Measurements from ENCODE around the gene WDR54.

Gene WDR54

GRCh38 chr2:74457129-74457548 lies 35.6 kb downstream of the WDR54 start (continued):
- TF ChIP-seq PRDM6 (tag by site-specific recombination; IDR thresholded peaks at IDR 0.05) (no peak), SP3 (tag by site-specific recombination; IDR thresholded peaks at IDR 0.05) (peak; percentile 47; the same call in 1 of the 2 replicates), ZNF777 (tag by site-specific recombination; IDR thresholded peaks at IDR 0.05; ENCODE audit: borderline replicate concordance) (no peak), ZNF350 (tag by site-specific recombination; IDR thresholded peaks at IDR 0.05) (no peak), REST (tag by site-specific recombination; IDR thresholded peaks at IDR 0.05) (no peak)

GRCh38 chr2:74457549-74458131 lies 36.1 kb downstream of the WDR54 start:
- peaks cover 0 to 28% of the 10 kb centered on the region in 2 experiments; a peak in 1 of 3 replicates for H3K36me3 ChIP-seq (ENCODE audit: control insufficient read depth in 2 of 2, insufficient read depth in 1 of 2, low read length in 2 of 2)
- H3K9me3 ChIP-seq (ENCODE audit: control insufficient read depth, insufficient read depth, low read depth, low read length), result no peaks in the 10 kb centered on the region
- H3K27ac ChIP-seq (ENCODE audit: extremely low read depth, low read depth, low read length), result peak overlapping the region; percentile 96
- H3K4me3 ChIP-seq (ENCODE audit: low read depth, low read length), result peak overlapping the region; percentile 60
- ChIA-PET POLR2A (interaction anchor here (0.7 to 3.8 kb wide), 22 partner anchors 9 to 279 kb away, joined by 3 to 44 read pairs (median 6); partner anchors contain the start of genes AUP1, C2orf81, CCDC142 and HTRA2), CTCF (interaction anchor here (0.6 to 1.5 kb wide), 3 partner anchors 13 to 122 kb away, joined by 3 to 6 read pairs (median 3); no protein-coding TSS in a partner anchor)
- peaks cover 5% of the 10 kb centered on the region for H3K4me1 ChIP-seq (ENCODE audit: control insufficient read depth, insufficient read depth, low read length)
- TF ChIP-seq ZNF223 (tag by site-specific recombination; IDR thresholded peaks at IDR 0.05), result no peak
- TF ChIP-seq ZNF292 (tag by site-specific recombination; IDR thresholded peaks at IDR 0.05; ENCODE audit: borderline replicate concordance, low read depth), result no peak
- no peak for TF ChIP-seq ZNF239 (tag by site-specific recombination; IDR thresholded peaks at IDR 0.05)
- peak; percentile 72; the same call in 1 of the 2 replicates for TF ChIP-seq ZNF2 (tag by site-specific recombination; IDR thresholded peaks at IDR 0.05)
- no peak for TF ChIP-seq GFI1B (tag by site-specific recombination; IDR thresholded peaks at IDR 0.05)
- TF ChIP-seq TCF7L2 (IDR thresholded peaks at IDR 0.05; ENCODE audit: borderline replicate concordance, low read depth, low read length), result no peak
- no peak for TF ChIP-seq ZNF391 (tag by site-specific recombination; IDR thresholded peaks at IDR 0.05; ENCODE audit: borderline replicate concordance, low read depth)
- TF ChIP-seq ZNF629 (tag by site-specific recombination; IDR thresholded peaks at IDR 0.05), result peak; percentile 94; the same call in 1 of the 2 replicates
- no peak; the same call in 1 of the 2 replicates for TF ChIP-seq ZNF221 (tag by site-specific recombination; IDR thresholded peaks at IDR 0.05; ENCODE audit: borderline replicate concordance)
- TF ChIP-seq SP7 (tag by site-specific recombination; IDR thresholded peaks at IDR 0.05), result peak; percentile 66
- TF ChIP-seq ZSCAN4 (tag by site-specific recombination; IDR thresholded peaks at IDR 0.05), result no peak
- TF ChIP-seq PATZ1 (tag by site-specific recombination; IDR thresholded peaks at IDR 0.05), result peak; percentile 91
- TF ChIP-seq ZNF580 (tag by site-specific recombination; IDR thresholded peaks at IDR 0.05), result no peak
- peak; percentile 89 for TF ChIP-seq GLIS2 (tag by site-specific recombination; IDR thresholded peaks at IDR 0.05)
- TF ChIP-seq ZNF658 (tag by site-specific recombination; IDR thresholded peaks at IDR 0.05), result no peak
- TF ChIP-seq ZNF514 (tag by site-specific recombination; IDR thresholded peaks at IDR 0.05), result no peak
- no peak for TF ChIP-seq ZNF785 (tag by site-specific recombination; IDR thresholded peaks at IDR 0.05)
- no peak for TF ChIP-seq ZNF777 (tag by site-specific recombination; IDR thresholded peaks at IDR 0.05; ENCODE audit: borderline replicate concordance)
- peak; percentile 58; the same call in 1 of the 2 replicates for TF ChIP-seq ZNF76 (tag by site-specific recombination; IDR thresholded peaks at IDR 0.05; ENCODE audit: borderline replicate concordance, low read depth)
- TF ChIP-seq YY1 (tag by site-specific recombination; IDR thresholded peaks at IDR 0.05), result no peak; the same call in 1 of the 2 replicates
- TF ChIP-seq PBX3 (CRISPR knock-in tag; IDR thresholded peaks at IDR 0.05), result no peak
- TF ChIP-seq SP3 (tag by site-specific recombination; IDR thresholded peaks at IDR 0.05), result peak; percentile 36
- no peak for TF ChIP-seq ZNF133 (tag by site-specific recombination; IDR thresholded peaks at IDR 0.05)
